Activated naive CD8-positive, alpha-beta T cell treated with anti-CD3 and anti-CD28 coated beads for 36 hours (primary cell): ENCODE measurements around the gene FHIT. TPM values are rescaled to one million over a fixed set of nuclear protein-coding genes. Genes with fewer than 3 reads are reported as not detected.

Experiments used
- DNase-seq: peaks from one replicate; pipeline ENCODE4 v3.0.0; 2021
- H3K27ac Mint-ChIP-seq: one replicate; pipeline ENCODE4 v1.8.0; 2022; ENCODE audit warnings: mild to moderate bottlenecking, moderate library complexity, mixed read lengths
- H3K27me3 Mint-ChIP-seq: one replicate; pipeline ENCODE4 v1.8.0; 2022; ENCODE audit warnings: mild to moderate bottlenecking, mixed read lengths
- H3K36me3 Mint-ChIP-seq: one replicate; pipeline ENCODE4 v1.8.0; 2021; ENCODE audit warnings: mild to moderate bottlenecking, mixed read lengths
- H3K4me1 Mint-ChIP-seq: one replicate; pipeline ENCODE4 v1.8.0; 2021; ENCODE audit warnings: mixed read lengths
- H3K4me3 Mint-ChIP-seq: one replicate; pipeline ENCODE4 v1.8.0; 2022; ENCODE audit warnings: mild to moderate bottlenecking, moderate library complexity, mixed read lengths
- H3K9me3 Mint-ChIP-seq: one replicate; pipeline ENCODE4 v1.8.0; 2022; ENCODE audit warnings: mixed read lengths
- total RNA-seq, 2 experiments: library from RNA; stranded (reverse); gene quantifications; one replicate each; pipeline ENCODE4 v1.2.3, GENCODE V29; 2021

FHIT gene
- total RNA-seq, 2 experiments from 2014 or later = 8.6 to 9.0 TPM

GRCh38 chr3:59927056-59927455 is 1324.2 kb downstream of the FHIT start:
- no peak overlapping the region for H3K27ac Mint-ChIP-seq
- H3K4me1 Mint-ChIP-seq = peaks cover 34% of the 10 kb centered on the region
- peaks cover 2% of the 10 kb centered on the region for H3K9me3 Mint-ChIP-seq
- no peaks in the 10 kb centered on the region for H3K27me3 Mint-ChIP-seq
- no peak for DNase-seq
- H3K36me3 Mint-ChIP-seq = peaks cover 12% of the 10 kb centered on the region
- H3K4me3 Mint-ChIP-seq = no peak overlapping the region

GRCh38 chr3:59925946-59926345 is 1325.3 kb downstream of the FHIT start:
- Mint-ChIP-seq H3K27ac (no peak overlapping the region), H3K27me3 (no peaks in the 10 kb centered on the region), H3K4me1 (peaks cover 28% of the 10 kb centered on the region), H3K9me3 (peaks cover 2% of the 10 kb centered on the region), H3K36me3 (peaks cover 13% of the 10 kb centered on the region), H3K4me3 (no peak overlapping the region)
- DNase-seq = no peak

- Mint-ChIP-seq H3K27me3 (no peaks in the 10 kb centered on the region), H3K4me1 (peaks cover 42% of the 10 kb centered on the region), H3K27ac (no peak overlapping the region)
Measured at GRCh38 chr3:59922192-59922591, 1329.1 kb downstream of the FHIT start.

GRCh38 chr3:59920822-59921221 is 1330.4 kb downstream of the FHIT start:
- H3K36me3 Mint-ChIP-seq = peaks cover 25% of the 10 kb centered on the region
- peaks cover 31% of the 10 kb centered on the region for H3K4me1 Mint-ChIP-seq
- no peak overlapping the region for H3K4me3 Mint-ChIP-seq

More at GRCh38 chr3:59922192-59922591, 1329.1 kb downstream of the FHIT start:
- Mint-ChIP-seq H3K9me3 (peaks cover 6% of the 10 kb centered on the region), H3K36me3 (peaks cover 21% of the 10 kb centered on the region), H3K4me3 (no peak overlapping the region)
- no peak for DNase-seq

GRCh38 chr3:59919586-59919985 is 1331.7 kb downstream of the FHIT start:
- Mint-ChIP-seq H3K27ac (no peak overlapping the region), H3K4me1 (peaks cover 31% of the 10 kb centered on the region), H3K27me3 (no peaks in the 10 kb centered on the region), H3K9me3 (peaks cover 6% of the 10 kb centered on the region), H3K4me3 (no peak overlapping the region), H3K36me3 (peaks cover 28% of the 10 kb centered on the region)
- no peak for DNase-seq

More at GRCh38 chr3:59920822-59921221, 1330.4 kb downstream of the FHIT start:
- DNase-seq = no peak
- Mint-ChIP-seq H3K27me3 (no peaks in the 10 kb centered on the region), H3K9me3 (peaks cover 6% of the 10 kb centered on the region), H3K27ac (no peak overlapping the region)

- H3K4me1 Mint-ChIP-seq = peaks cover 19% of the 10 kb centered on the region
- peaks cover 4% of the 10 kb centered on the region for H3K9me3 Mint-ChIP-seq
- no peaks in the 10 kb centered on the region for H3K27me3 Mint-ChIP-seq
- no peak overlapping the region for H3K27ac Mint-ChIP-seq
- no peak overlapping the region for H3K4me3 Mint-ChIP-seq
- no peak for DNase-seq
- H3K36me3 Mint-ChIP-seq = peaks cover 13% of the 10 kb centered on the region
Measured at GRCh38 chr3:59914251-59914650, 1337.0 kb downstream of the FHIT start.

- no peak for DNase-seq
- Mint-ChIP-seq H3K27ac (no peak overlapping the region), H3K4me3 (no peak overlapping the region), H3K9me3 (peaks cover 4% of the 10 kb centered on the region), H3K4me1 (peaks cover 13% of the 10 kb centered on the region), H3K36me3 (peaks cover 11% of the 10 kb centered on the region), H3K27me3 (no peaks in the 10 kb centered on the region)
Measured at GRCh38 chr3:59913645-59914044, 1337.6 kb downstream of the FHIT start.

- Mint-ChIP-seq H3K27me3 (no peaks in the 10 kb centered on the region), H3K4me1 (peaks cover 3% of the 10 kb centered on the region), H3K4me3 (no peak overlapping the region), H3K9me3 (peaks cover 2% of the 10 kb centered on the region), H3K36me3 (peaks cover 4% of the 10 kb centered on the region), H3K27ac (no peak overlapping the region)
- DNase-seq = no peak
Measured at GRCh38 chr3:59908701-59909100, 1342.6 kb downstream of the FHIT start.

- no peak overlapping the region for H3K4me3 Mint-ChIP-seq
- DNase-seq = no peak
- H3K4me1 Mint-ChIP-seq = peaks cover 3% of the 10 kb centered on the region
- no peak overlapping the region for H3K27ac Mint-ChIP-seq
- peaks cover 2% of the 10 kb centered on the region for H3K9me3 Mint-ChIP-seq
- no peaks in the 10 kb centered on the region for H3K27me3 Mint-ChIP-seq
- peaks cover 4% of the 10 kb centered on the region for H3K36me3 Mint-ChIP-seq
Measured at GRCh38 chr3:59908280-59908679, 1343.0 kb downstream of the FHIT start.

- Mint-ChIP-seq H3K9me3 (peaks cover 2% of the 10 kb centered on the region), H3K36me3 (peaks cover 4% of the 10 kb centered on the region), H3K27ac (no peak overlapping the region), H3K27me3 (no peaks in the 10 kb centered on the region), H3K4me3 (no peak overlapping the region), H3K4me1 (no peaks in the 10 kb centered on the region)
- DNase-seq = no peak
Measured at GRCh38 chr3:59904296-59904695, 1347.0 kb downstream of the FHIT start.

GRCh38 chr3:59899061-59899460 is 1352.2 kb downstream of the FHIT start:
- H3K4me3 Mint-ChIP-seq = no peak overlapping the region
- H3K36me3 Mint-ChIP-seq = no peaks in the 10 kb centered on the region
- H3K4me1 Mint-ChIP-seq = peaks cover 19% of the 10 kb centered on the region
- no peak for DNase-seq
- no peaks in the 10 kb centered on the region for H3K27me3 Mint-ChIP-seq
- no peak overlapping the region for H3K27ac Mint-ChIP-seq
- peaks cover 2% of the 10 kb centered on the region for H3K9me3 Mint-ChIP-seq

GRCh38 chr3:59895972-59896371 is 1355.3 kb downstream of the FHIT start:
- peaks cover 19% of the 10 kb centered on the region for H3K4me1 Mint-ChIP-seq
- H3K4me3 Mint-ChIP-seq = no peak overlapping the region
- H3K9me3 Mint-ChIP-seq = peaks cover 5% of the 10 kb centered on the region
- no peaks in the 10 kb centered on the region for H3K27me3 Mint-ChIP-seq
- no peak for DNase-seq
- no peaks in the 10 kb centered on the region for H3K36me3 Mint-ChIP-seq
- no peak overlapping the region for H3K27ac Mint-ChIP-seq

GRCh38 chr3:59894425-59895121 is 1356.7 kb downstream of the FHIT start:
- H3K4me1 Mint-ChIP-seq = peaks cover 23% of the 10 kb centered on the region
- H3K9me3 Mint-ChIP-seq = peaks cover 6% of the 10 kb centered on the region
- no peak overlapping the region for H3K4me3 Mint-ChIP-seq

GRCh38 chr3:59890639-59891038 is 1360.6 kb downstream of the FHIT start:
- H3K4me1 Mint-ChIP-seq = peaks cover 24% of the 10 kb centered on the region
- H3K36me3 Mint-ChIP-seq = peaks cover 2% of the 10 kb centered on the region
- no peak overlapping the region for H3K4me3 Mint-ChIP-seq
- peaks cover 6% of the 10 kb centered on the region for H3K9me3 Mint-ChIP-seq
- no peak overlapping the region for H3K27ac Mint-ChIP-seq
- no peaks in the 10 kb centered on the region for H3K27me3 Mint-ChIP-seq
- DNase-seq = no peak

More at GRCh38 chr3:59894425-59895121, 1356.7 kb downstream of the FHIT start:
- Mint-ChIP-seq H3K27ac (no peak overlapping the region), H3K36me3 (peaks cover 2% of the 10 kb centered on the region), H3K27me3 (no peaks in the 10 kb centered on the region)
- DNase-seq = no peak

GRCh38 chr3:59886790-59887189 is 1364.5 kb downstream of the FHIT start:
- H3K27ac Mint-ChIP-seq = no peak overlapping the region

GRCh38 chr3:59885899-59886400 is 1365.3 kb downstream of the FHIT start:
- Mint-ChIP-seq H3K4me1 (peaks cover 32% of the 10 kb centered on the region), H3K27ac (no peak overlapping the region), H3K9me3 (peaks cover 6% of the 10 kb centered on the region)

More at GRCh38 chr3:59886790-59887189, 1364.5 kb downstream of the FHIT start:
- Mint-ChIP-seq H3K4me3 (no peak overlapping the region), H3K27me3 (no peaks in the 10 kb centered on the region), H3K9me3 (peaks cover 6% of the 10 kb centered on the region), H3K36me3 (peaks cover 7% of the 10 kb centered on the region), H3K4me1 (peaks cover 27% of the 10 kb centered on the region)
- DNase-seq = no peak

More at GRCh38 chr3:59885899-59886400, 1365.3 kb downstream of the FHIT start:
- Mint-ChIP-seq H3K4me3 (no peak overlapping the region), H3K36me3 (peaks cover 7% of the 10 kb centered on the region), H3K27me3 (no peaks in the 10 kb centered on the region)
- DNase-seq = no peak
